Measurements from ENCODE around the gene NKPD1. TPM values are rescaled to one million over a fixed set of nuclear protein-coding genes. Genes with fewer than 3 reads are reported as not detected.

NKPD1 gene
- total and polyA plus RNA-seq, 2 donors (not counting 1 experiment from before 2014, with no cell fraction given), result 0.27 to 0.36 TPM

DNA sequence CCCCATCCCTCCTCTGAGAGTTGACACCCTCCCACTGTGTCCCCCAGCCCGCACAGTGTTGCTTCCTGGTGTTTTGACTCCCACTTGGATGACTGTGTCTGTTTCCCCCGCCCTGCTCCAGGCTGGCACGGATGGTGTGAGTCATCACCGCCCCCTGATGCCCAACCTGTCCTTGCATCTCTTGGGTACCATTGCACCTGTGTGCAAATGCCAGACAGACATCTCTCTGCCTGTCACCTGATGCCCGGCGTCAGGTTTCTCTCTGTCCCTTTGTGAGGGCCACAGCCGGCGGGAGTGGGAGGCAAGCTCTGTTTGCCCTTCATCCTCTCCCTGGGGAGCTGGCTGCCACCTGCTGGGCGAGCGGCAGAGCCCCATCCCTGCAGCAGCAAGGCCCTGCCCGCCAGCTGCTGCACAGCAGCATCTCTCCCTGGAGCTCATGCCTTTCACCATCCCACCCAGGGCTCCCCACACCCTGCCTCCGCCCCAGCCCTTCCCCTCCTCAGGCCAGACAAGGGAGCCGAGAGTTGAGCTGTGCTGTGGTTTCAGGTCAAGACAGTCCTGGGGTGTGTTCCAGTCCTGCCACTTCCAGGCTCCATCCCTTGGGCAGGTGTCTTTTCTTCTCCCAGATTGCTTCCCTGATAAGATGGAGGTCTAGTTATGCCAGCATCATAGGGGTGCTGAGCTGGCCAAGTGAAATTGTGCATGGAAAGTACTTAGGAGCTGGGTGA is 29.7 kb downstream of the NKPD1 start:
- ATAC-seq (ENCODE audit: low read depth) (no peak), DNase-seq (no peak)
- Histone ChIP-seq H3K27ac (ENCODE audit: low read length in 2 of 2) (no peak overlapping the region), H3K4me1 (ENCODE audit: control insufficient read depth in 2 of 2, insufficient read depth in 2 of 2, low read length in 2 of 2) (peaks cover 30 to 32% of the 10 kb centered on the region in 2 donors), H3K27me3 (replicated peaks in 1 of 4; ENCODE audit: control extremely low read depth in 1 of 4, control insufficient read depth in 3 of 4, insufficient read depth in 4 of 4, low read length in 3 of 4) (no peaks in the 10 kb centered on the region), H3K4me2 (replicated peaks; ENCODE audit: low read depth, low read length, poor library complexity, severe bottlenecking) (no peak overlapping the region), H3K36me3 (replicated peaks in 1 of 2; ENCODE audit: control extremely low read depth in 1 of 2, control insufficient read depth in 1 of 2, extremely low read depth in 1 of 2, insufficient read depth in 2 of 2, low read length in 1 of 2) (no peaks in the 10 kb centered on the region), H3K79me2 (ENCODE audit: control insufficient read depth, insufficient read depth, low read length) (peaks cover 88% of the 10 kb centered on the region), H2AFZ (ENCODE audit: insufficient read depth, low read depth, low read length, poor library complexity, severe bottlenecking) (no peak overlapping the region), H3K9me3 (ENCODE audit: control extremely low read depth in 1 of 3, control insufficient read depth in 2 of 3, insufficient read depth in 1 of 3, low read length in 2 of 3) (no peaks in the 10 kb centered on the region), H3K9ac (ENCODE audit: low read length) (no peak overlapping the region), H3K4me3 (ENCODE audit: control extremely low read depth in 1 of 5, extremely low read depth in 1 of 5, insufficient read depth in 1 of 5, low read depth in 2 of 5, low read length in 4 of 5) (no peak overlapping the region), H4K20me1 (ENCODE audit: control insufficient read depth, insufficient read depth, low read length, poor library complexity, severe bottlenecking) (peaks cover 43% of the 10 kb centered on the region)
- no peak overlapping the region for H3K4me3 Mint-ChIP-seq
- no peak overlapping the region for H3K27ac Mint-ChIP-seq
- H3K9me3 Mint-ChIP-seq (ENCODE audit: insufficient read depth), result no peaks in the 10 kb centered on the region
- WGBS (ENCODE audit: insufficient coverage), result 48% methylated on average over 11 of the region's 13 CpGs
- intact Hi-C loops (cut with micrococcal nuclease), result no loop called here
- no peaks in the 10 kb centered on the region for H3K27me3 Mint-ChIP-seq
- H3K4me1 Mint-ChIP-seq, result peaks cover 34% of the 10 kb centered on the region
- POLR2A ChIA-PET, result no interaction called here
- TF ChIP-seq, protein P1, sequence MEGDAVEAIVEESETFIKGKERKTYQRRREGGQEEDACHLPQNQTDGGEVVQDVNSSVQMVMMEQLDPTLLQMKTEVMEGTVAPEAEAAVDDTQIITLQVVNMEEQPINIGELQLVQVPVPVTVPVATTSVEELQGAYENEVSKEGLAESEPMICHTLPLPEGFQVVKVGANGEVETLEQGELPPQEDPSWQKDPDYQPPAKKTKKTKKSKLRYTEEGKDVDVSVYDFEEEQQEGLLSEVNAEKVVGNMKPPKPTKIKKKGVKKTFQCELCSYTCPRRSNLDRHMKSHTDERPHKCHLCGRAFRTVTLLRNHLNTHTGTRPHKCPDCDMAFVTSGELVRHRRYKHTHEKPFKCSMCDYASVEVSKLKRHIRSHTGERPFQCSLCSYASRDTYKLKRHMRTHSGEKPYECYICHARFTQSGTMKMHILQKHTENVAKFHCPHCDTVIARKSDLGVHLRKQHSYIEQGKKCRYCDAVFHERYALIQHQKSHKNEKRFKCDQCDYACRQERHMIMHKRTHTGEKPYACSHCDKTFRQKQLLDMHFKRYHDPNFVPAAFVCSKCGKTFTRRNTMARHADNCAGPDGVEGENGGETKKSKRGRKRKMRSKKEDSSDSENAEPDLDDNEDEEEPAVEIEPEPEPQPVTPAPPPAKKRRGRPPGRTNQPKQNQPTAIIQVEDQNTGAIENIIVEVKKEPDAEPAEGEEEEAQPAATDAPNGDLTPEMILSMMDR (IDR thresholded peaks at IDR 0.05), result no peak
- no peak for TF ChIP-seq EZH2 (IDR thresholded peaks at IDR 0.05; ENCODE audit: borderline replicate concordance, insufficient read depth, low read depth, low read length, poor library complexity, severe bottlenecking)
- CTCF ChIA-PET, result interaction anchor here (1.1 to 1.5 kb wide), 5 partner anchors 12 to 56 kb away, joined by 3 to 6 read pairs (median 3); partner anchors contain the start of genes BLOC1S3 and TRAPPC6A

- peaks cover 48% of the 10 kb centered on the region for H4K20me1 ChIP-seq (ENCODE audit: control insufficient read depth, insufficient read depth, low read length, poor library complexity, severe bottlenecking)
Measured at GRCh38 chr19:45130236-45130635, 30.5 kb downstream of the NKPD1 start.

More at GRCh38 chr19:45130236-45130635, 30.5 kb downstream of the NKPD1 start:
- Mint-ChIP-seq H3K4me1 (peaks cover 35% of the 10 kb centered on the region), H3K9me3 (ENCODE audit: insufficient read depth) (no peaks in the 10 kb centered on the region), H3K4me3 (no peak overlapping the region), H3K27me3 (no peaks in the 10 kb centered on the region), H3K27ac (no peak overlapping the region)
- no peak for ATAC-seq (ENCODE audit: low read depth)
- TF ChIP-seq EZH2 (IDR thresholded peaks at IDR 0.05; ENCODE audit: borderline replicate concordance, insufficient read depth, low read depth, low read length, poor library complexity, severe bottlenecking), result no peak
- TF ChIP-seq, protein P1 (IDR thresholded peaks at IDR 0.05), result no peak
- Histone ChIP-seq H3K4me1 (ENCODE audit: control insufficient read depth in 2 of 2, insufficient read depth in 2 of 2, low read length in 2 of 2) (peaks cover 27 to 31% of the 10 kb centered on the region in 2 donors), H3K4me3 (ENCODE audit: control extremely low read depth in 1 of 5, extremely low read depth in 1 of 5, insufficient read depth in 1 of 5, low read depth in 2 of 5, low read length in 4 of 5) (no peak overlapping the region), H3K4me2 (replicated peaks; ENCODE audit: low read depth, low read length, poor library complexity, severe bottlenecking) (no peak overlapping the region), H3K27me3 (replicated peaks in 1 of 4; ENCODE audit: control extremely low read depth in 1 of 4, control insufficient read depth in 3 of 4, insufficient read depth in 4 of 4, low read length in 3 of 4) (no peaks in the 10 kb centered on the region), H3K9me3 (ENCODE audit: control extremely low read depth in 1 of 3, control insufficient read depth in 2 of 3, insufficient read depth in 1 of 3, low read length in 2 of 3) (no peaks in the 10 kb centered on the region), H3K79me2 (ENCODE audit: control insufficient read depth, insufficient read depth, low read length) (peaks cover 88% of the 10 kb centered on the region), H3K9ac (ENCODE audit: low read length) (no peak overlapping the region), H2AFZ (ENCODE audit: insufficient read depth, low read depth, low read length, poor library complexity, severe bottlenecking) (no peak overlapping the region), H3K36me3 (replicated peaks in 1 of 2; ENCODE audit: control extremely low read depth in 1 of 2, control insufficient read depth in 1 of 2, extremely low read depth in 1 of 2, insufficient read depth in 2 of 2, low read length in 1 of 2) (no peaks in the 10 kb centered on the region), H3K27ac (ENCODE audit: low read length in 2 of 2) (no peak overlapping the region)
- no peak for DNase-seq
- POLR2A ChIA-PET, result no interaction called here
- intact Hi-C loops (cut with micrococcal nuclease), result no loop called here
- 95% methylated on average over 13 of the region's 13 CpGs for WGBS (ENCODE audit: insufficient coverage)
- CTCF ChIA-PET, result no interaction called here

Data from B cell (primary cell).